Activated T-cell treated with anti-CD3 and anti-CD28 coated beads for 1 hour (primary cell): ENCODE data around the gene MEF2D.

Experiments used
- DNase-seq: peaks from one replicate; pipeline ENCODE4 v3.0.0-alpha.2; 2020; ENCODE audit warnings: low read depth

Gene MEF2D

GRCh38 chr1:156425943-156426342 is 74.6 kb downstream of the MEF2D start:
- DNase-seq, result no peak

GRCh38 chr1:156424806-156425432 is 75.7 kb downstream of the MEF2D start:
- no peak for DNase-seq

GRCh38 chr1:156423422-156424352 is 76.9 kb downstream of the MEF2D start:
- no peak for DNase-seq

GRCh38 chr1:156422602-156423091 is 77.9 kb downstream of the MEF2D start:
- DNase-seq, result no peak

GRCh38 chr1:156421939-156422601 is 78.5 kb downstream of the MEF2D start:
- DNase-seq, result no peak

- peak; percentile 39 for DNase-seq
These were observed 79.3 kb downstream of the MEF2D start for GRCh38 chr1:156421062-156421938.

GRCh38 chr1:156420205-156421061 is 80.1 kb downstream of the MEF2D start:
- DNase-seq, result peak; percentile 15

GRCh38 chr1:156419854-156420204 is 80.7 kb downstream of the MEF2D start:
- DNase-seq, result peak; percentile 23

- DNase-seq, result no peak
These were observed 82.0 kb downstream of the MEF2D start for GRCh38 chr1:156418416-156419070.

- no peak for DNase-seq
These were observed 83.1 kb downstream of the MEF2D start for GRCh38 chr1:156417401-156418020.

GRCh38 chr1:156416993-156417392 is 83.6 kb downstream of the MEF2D start:
- DNase-seq, result no peak

GRCh38 chr1:156414461-156415064 is 86.0 kb downstream of the MEF2D start:
- DNase-seq, result no peak
